Testis (tissue), 2 donors: ENCODE results near the gene MEIS2.

Experiments used
- CTCF ChIP-seq, 3 experiments: fragments of 450-650 bp in 2 of 3; fragments of 200-600 bp in 1 of 3; sonication (generic) in 1 of 3; IDR thresholded peaks; one replicate each; pipeline ENCODE4 v1.5.1; 2016 to 2019; ENCODE audit warnings: antibody characterized with exemption in 3 of 3, mild to moderate bottlenecking in 2 of 3, moderate library complexity in 1 of 3
- POLR2A ChIP-seq: fragments of 450-650 bp; IDR thresholded peaks from one replicate; pipeline ENCODE4 v1.6.1; 2017; ENCODE audit warnings: antibody characterized with exemption, mild to moderate bottlenecking, moderate library complexity

GRCh38 chr15:37076543-37076942 is 23.8 kb downstream of the MEIS2 start:
- TF ChIP-seq CTCF (IDR thresholded peaks at IDR 0.05) (no peak), POLR2A (no peak)
